UCSD-AML1 (cell line): ENCODE measurements around the gene ACOX1.
"Not testable (repeated sequence)": the region's sequence is repeated elsewhere in the genome, so short reads cannot be mapped to it uniquely, and the experiment has no call there.

Experiments used
- DNase-seq: peaks from one replicate; lab custom pipeline; 2025; ENCODE audit not compliant: unreplicated experiment; lab: John Stamatoyannopoulos, UW

ACOX1 gene

GRCh38 chr17:75981019-75981615, 2.2 kb upstream of the ACOX1 start:
- DNase-seq, result no peak

GRCh38 chr17:75980188-75981018, 1.4 kb upstream of the ACOX1 start:
- no peak for DNase-seq

DNA sequence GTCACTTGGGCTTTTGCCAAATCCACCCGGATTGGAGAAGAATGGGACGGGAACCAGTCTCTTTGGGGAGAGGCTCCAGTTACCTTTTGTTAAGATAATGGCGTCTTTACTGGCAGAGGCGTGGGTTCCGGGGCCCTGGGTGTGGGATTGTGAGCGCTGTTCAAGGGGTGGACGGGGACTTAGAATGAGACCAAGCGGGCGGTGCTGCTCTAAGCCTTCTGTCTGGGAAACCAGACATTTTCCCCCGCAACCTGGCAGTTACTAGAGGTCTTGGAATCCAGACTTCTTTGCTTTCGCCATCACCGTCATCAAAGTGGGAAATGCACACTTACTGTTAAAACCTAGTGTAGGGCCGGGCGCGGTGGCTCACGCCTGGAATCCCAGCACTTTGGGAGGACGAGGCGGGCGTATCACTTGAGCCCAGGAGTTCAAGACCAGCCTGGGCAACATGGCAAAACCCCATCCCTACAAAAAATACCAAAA, 780 bp upstream of the ACOX1 start:
- no peak for DNase-seq

- DNase-seq, result no peak
These were observed 2.7 kb downstream of the ACOX1 start for GRCh38 chr17:75976175-75976848.

GRCh38 chr17:75975757-75976174, 3.2 kb downstream of the ACOX1 start:
- DNase-seq, result no peak

DNA sequence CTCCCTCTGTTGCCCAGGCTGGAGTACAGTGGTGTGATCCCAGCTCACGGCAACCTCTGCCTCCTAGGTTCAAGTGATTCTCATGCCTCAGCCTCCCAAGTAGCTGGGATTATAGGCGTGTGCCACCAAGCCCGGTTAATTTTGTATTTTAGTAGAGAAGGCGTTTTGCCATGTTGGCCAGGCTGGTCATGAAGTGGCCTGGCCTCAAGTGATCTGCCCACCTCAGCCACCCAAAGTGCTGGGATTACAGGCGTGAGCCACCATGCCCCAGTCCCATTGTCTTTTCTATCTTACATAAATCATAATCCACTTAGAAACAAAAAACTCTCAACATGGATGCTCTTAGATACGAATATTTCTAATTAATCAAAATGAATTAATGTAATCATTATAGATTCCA, 3.8 kb downstream of the ACOX1 start:
- DNase-seq, result not testable (repeated sequence)

DNA sequence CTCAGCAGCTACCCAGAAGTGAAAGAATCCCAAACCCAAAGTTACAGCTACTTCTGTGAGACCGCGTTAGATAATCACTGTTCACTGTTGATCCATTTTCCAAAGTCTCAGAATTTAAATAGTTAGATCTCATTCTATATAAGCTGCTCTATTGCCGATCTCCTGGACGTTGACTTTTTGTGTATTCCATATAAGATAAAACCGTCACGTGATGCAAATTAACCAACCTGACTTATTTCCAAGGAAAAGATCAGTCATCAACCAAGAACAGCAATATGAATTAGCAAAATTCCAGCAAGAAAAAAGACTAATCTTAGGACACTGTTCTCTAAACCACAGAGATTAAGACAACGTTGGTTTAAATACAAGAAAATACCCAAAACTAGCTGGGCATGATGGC, 8.3 kb downstream of the ACOX1 start:
- no peak for DNase-seq

GRCh38 chr17:75970011-75970523, 8.9 kb downstream of the ACOX1 start:
- no peak for DNase-seq

GRCh38 chr17:75969044-75969443, 9.9 kb downstream of the ACOX1 start:
- DNase-seq, result not testable (repeated sequence)

GRCh38 chr17:75965468-75965867, 13.5 kb downstream of the ACOX1 start:
- no peak for DNase-seq

GRCh38 chr17:75959839-75960511, 19.0 kb downstream of the ACOX1 start:
- no peak for DNase-seq

- no peak for DNase-seq
These were observed 19.7 kb downstream of the ACOX1 start for GRCh38 chr17:75959051-75959838.

GRCh38 chr17:75950855-75951554, 28.0 kb downstream of the ACOX1 start:
- no peak for DNase-seq

- DNase-seq, result no peak
These were observed 28.5 kb downstream of the ACOX1 start for GRCh38 chr17:75950421-75950820.

GRCh38 chr17:75945211-75945610, 33.8 kb downstream of the ACOX1 start:
- DNase-seq, result no peak

GRCh38 chr17:75943491-75943890, 35.5 kb downstream of the ACOX1 start:
- DNase-seq, result no peak

- no peak for DNase-seq
These were observed 36.5 kb downstream of the ACOX1 start for GRCh38 chr17:75942473-75942872.

GRCh38 chr17:75941442-75941819, 37.5 kb downstream of the ACOX1 start:
- no peak for DNase-seq

- DNase-seq, result peak; percentile 93
These were observed 38.1 kb downstream of the ACOX1 start, which contains the start of gene FBF1 for GRCh38 chr17:75940727-75941441. TSS of gene FBF1 (minus strand) at chr17:75941042. CDS start at chr17:75938149, 2,893 bp downstream.
